GM21515 (cell line): ENCODE measurements around the gene NPAS3.

Experiments
- ATAC-seq: cut with Tn5 transposase; IDR thresholded peaks from one replicate; pipeline ENCODE4 v1.9.1; 2021; ENCODE audit not compliant: unreplicated experiment

The NPAS3 gene

GRCh38 chr14:33728010-33728498, 789.4 kb downstream of the NPAS3 start:
- ATAC-seq: no peak

DNA sequence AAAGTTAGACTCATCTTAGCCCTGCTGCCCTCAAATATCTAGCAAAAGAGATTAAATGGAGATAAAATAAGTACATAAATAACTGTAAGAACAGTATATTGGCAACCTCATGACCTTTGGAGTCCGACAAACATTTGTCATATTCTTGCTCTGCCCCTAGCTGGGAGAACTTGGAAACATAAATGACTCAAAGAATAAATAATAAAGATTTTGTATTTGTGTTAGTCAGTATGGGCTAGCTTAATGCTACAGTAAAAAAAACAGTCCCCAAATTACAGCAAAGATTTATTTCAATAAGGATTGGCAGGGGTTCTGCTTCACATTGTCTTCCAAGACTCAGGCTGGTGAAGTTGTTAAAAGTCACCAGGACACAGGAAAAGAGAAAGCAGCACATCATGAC, 791.5 kb downstream of the NPAS3 start:
- no peak for ATAC-seq

DNA sequence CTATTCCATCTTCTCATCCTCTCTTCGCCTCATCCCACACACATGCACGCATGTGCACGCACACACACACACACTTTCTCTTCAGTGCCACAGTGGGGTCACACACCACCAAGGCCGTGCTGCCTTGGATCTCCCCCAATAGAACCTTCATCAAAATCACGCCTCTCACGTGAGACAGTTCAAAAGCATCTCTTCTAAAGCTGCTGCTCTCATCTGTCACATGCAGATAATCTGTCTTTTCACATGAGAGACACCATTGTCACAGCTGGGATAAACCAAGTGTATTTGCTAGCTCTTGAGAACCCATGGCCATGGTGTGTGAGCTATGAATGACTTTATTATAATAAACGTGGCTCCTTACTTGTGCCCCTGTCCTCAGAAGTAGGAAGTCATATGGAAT, 793.5 kb downstream of the NPAS3 start:
- no peak for ATAC-seq

- ATAC-seq: no peak
Measured at GRCh38 chr14:33733310-33733709, 794.6 kb downstream of the NPAS3 start.

GRCh38 chr14:33733721-33734120, 795.0 kb downstream of the NPAS3 start:
- ATAC-seq: no peak

- no peak for ATAC-seq
Measured at GRCh38 chr14:33734387-33734786, 795.7 kb downstream of the NPAS3 start.

- ATAC-seq: no peak
Measured at GRCh38 chr14:33736299-33736825, 797.7 kb downstream of the NPAS3 start.

- no peak for ATAC-seq
Measured at GRCh38 chr14:33736979-33737378, 798.3 kb downstream of the NPAS3 start.

DNA sequence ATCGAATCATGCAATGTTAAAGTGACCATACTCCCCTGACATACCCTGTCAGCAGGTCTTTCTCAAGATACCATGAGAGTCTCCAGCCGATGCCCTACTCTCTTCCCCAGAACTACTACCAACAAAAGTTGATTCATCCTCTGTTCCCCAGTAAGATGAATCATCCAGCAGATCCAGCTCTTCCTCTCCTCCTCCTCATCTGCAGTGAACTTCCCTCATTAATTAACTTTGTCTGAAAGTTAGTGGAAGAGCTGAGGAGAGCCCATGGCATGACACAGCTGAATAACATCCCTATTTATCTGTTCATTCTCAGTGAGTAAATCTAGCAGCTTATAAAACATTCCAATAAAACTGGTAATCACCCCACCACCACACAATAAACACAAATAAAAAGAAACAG, 798.8 kb downstream of the NPAS3 start:
- no peak for ATAC-seq

GRCh38 chr14:33738029-33738428, 799.4 kb downstream of the NPAS3 start:
- no peak for ATAC-seq

- ATAC-seq: no peak
Measured at GRCh38 chr14:33738491-33738890, 799.8 kb downstream of the NPAS3 start.

DNA sequence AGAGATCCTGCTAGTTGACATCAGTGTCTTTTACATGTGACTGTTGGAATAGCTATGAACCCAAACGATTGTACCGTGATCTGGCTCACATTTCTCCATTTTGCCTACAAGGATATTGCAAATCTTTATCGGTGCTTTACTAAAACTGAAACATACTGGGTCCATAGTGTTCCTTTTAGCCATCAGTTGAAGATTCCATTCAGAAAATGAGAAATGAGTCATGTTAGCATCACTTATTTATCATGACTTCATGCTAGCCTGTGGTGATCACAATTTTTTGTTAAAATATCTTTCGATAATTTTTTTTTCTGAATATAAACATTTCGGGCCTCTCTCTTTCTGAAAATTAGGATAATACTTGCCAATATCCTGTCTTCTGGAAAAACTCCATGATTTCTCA, 801.9 kb downstream of the NPAS3 start:
- ATAC-seq: no peak

DNA sequence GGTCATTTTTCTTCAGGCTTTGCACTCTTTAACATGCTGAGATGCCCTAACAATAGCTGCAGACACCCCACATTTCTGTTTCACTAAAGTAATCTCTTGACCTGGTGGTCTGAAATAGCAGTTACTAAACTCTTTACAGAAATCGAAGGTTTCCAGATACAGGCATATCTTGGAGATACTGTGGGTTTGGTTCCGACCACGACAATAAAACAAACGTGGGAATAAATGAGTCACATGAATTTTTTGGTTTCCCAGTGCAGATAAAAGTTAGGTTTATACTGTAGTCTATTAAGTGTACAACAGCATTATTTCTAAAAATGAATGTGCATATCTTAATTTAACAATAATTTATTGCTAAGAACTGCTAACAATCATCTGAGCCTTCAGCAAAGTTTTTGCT, 803.5 kb downstream of the NPAS3 start:
- ATAC-seq: no peak

GRCh38 chr14:33745163-33745562, 806.5 kb downstream of the NPAS3 start:
- no peak for ATAC-seq

- no peak for ATAC-seq
Measured at GRCh38 chr14:33747749-33748148, 809.1 kb downstream of the NPAS3 start.

DNA sequence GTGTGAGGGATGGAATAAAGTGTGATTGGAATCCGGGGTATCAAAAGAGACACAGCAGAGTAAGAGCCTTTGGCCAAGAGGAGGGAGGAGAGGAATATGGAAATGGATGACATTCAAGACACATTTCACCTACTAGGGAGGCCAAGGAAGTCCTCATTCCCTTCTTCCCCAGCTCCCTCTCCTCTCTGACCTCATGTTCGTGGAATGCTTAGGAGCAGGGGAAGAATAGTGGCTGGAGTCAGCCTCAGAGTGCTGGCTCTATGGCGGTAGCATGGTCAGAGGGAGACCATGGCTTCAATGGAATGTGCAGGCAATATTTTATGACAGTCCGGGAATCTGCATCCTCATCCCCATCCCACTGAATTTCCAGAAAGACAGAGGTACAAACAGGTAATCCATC, 815.6 kb downstream of the NPAS3 start:
- ATAC-seq: no peak

- no peak for ATAC-seq
Measured at GRCh38 chr14:33755358-33755757, 816.7 kb downstream of the NPAS3 start.

DNA sequence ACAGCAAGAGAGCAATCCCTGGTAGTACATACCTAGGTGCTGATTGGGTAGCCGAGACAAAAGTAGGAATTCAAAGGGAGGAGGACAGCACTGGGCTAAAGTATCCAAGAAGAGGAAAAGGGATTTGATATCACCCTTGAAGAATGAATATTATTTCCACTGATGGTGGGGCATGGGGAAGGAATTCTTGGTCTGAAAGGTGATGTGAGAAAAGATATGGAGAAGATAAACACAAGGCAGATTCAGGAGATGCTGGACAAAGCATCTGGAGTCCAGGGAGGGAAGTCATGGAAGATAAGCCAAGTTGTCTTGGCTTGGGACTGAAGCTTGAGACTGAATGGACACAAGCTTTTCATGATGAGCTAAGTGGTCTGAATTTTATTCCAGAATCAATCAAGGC, 818.2 kb downstream of the NPAS3 start:
- no peak for ATAC-seq

DNA sequence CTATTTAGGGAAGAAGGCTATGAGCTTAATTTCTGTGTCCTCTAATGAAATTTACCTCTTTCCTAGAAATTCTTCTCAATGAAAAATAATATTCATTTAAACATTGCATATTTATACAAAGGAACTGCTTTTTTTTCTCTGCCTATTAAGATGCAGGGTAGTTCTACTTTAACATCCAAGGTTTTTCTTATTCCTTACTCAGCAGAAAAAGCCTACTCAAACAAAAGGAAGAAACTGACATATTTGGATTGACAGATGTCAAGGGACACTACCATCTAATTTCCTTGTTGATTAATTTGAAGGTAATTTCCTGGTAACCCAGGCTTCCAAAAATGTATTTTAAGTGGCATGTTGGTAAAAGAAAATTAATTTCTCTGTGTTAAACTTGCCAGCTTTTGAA, 819.9 kb downstream of the NPAS3 start:
- no peak for ATAC-seq

GRCh38 chr14:33762161-33762851, 823.6 kb downstream of the NPAS3 start:
- ATAC-seq: no peak

DNA sequence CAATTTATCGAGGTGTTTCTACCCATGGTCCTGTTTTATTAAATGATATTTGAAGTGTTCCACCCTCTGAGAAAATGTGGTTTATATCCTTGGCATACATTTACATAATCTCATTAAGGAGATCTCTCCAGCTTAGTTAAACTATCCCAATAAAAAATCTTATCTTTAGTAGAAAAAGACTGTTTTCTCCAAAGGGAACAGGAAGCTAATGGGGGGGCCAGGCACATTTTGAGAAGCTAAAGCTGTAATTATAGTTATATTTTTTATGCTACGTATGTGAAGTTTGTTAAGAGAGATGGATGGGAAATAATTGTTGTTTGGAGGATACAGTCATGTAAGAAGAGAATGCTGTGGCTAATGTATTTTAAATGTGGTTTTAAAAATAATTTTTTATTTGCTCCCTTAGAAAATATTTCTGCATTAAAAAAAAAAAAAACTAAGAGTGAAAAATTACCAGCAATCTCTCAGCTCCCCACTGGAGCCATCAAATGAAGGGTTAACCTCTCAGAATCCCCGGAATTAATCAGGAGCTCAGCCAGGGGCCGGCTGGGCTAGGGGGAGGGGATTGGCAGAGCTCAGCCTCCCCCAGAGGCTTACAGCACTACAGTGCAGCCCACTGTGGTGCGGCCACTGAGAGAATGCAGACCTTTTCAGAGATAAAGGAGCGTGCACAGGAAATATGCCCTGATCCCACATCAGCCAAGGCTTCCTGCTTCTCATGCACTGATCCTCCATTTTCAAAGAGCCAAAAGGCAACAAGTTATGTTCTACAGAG, 826.4 kb downstream of the NPAS3 start:
- no peak for ATAC-seq
